GM21619 (cell line): Measurements from ENCODE around the gene SYP.

Source experiments
- ATAC-seq: cut with Tn5 transposase; IDR thresholded peaks from one replicate; pipeline ENCODE4 v1.9.1; 2021; ENCODE audit not compliant: unreplicated experiment

SYP gene

GRCh38 chrX:49199906-49200771 is at the start of gene SYP:
Gene SYP (minus strand): TSS chrX:49200193. CDS start chrX:49200186, 7 bp downstream.
- peak; percentile 97 for ATAC-seq

DNA sequence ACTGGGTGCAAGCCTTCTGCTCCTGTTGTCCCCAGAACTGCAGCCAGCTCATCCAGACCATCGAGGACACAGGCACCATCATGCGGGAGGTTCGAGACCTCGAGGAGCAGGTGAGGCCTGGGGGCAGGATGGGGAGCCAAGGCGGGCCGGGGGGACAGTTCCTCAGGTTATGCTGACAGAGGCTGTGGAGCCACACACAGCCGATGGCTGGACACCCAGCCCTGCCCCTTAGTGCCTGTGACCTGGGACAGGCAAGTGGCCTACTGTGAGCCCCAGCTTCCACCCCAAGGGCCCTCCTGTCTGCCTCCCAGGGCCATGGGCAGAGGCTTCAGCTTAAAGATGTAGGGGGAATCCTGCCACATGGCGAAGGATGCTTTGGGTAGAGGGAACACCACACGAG is 49.6 kb upstream of the SYP start:
- ATAC-seq = no peak

DNA sequence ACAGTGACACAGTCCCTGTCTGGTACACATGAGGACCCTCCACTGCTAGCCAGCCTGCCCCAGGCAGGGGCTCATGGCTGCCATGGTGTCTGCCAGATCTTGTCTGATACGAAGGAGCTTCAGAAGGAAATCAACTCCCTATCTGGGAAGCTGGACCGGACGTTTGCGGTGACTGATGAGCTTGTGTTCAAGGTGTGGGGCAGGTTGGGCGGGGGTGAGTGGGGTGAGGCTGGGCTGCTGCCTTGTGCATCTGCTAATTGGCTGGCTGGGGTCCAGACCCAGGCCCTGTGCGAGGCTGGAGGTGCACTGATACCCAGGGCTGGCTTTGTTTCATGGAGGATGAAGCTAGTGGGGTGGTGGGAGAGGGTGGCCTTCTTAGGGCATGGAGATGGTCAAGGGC is 49.1 kb upstream of the SYP start:
- ATAC-seq = no peak

DNA sequence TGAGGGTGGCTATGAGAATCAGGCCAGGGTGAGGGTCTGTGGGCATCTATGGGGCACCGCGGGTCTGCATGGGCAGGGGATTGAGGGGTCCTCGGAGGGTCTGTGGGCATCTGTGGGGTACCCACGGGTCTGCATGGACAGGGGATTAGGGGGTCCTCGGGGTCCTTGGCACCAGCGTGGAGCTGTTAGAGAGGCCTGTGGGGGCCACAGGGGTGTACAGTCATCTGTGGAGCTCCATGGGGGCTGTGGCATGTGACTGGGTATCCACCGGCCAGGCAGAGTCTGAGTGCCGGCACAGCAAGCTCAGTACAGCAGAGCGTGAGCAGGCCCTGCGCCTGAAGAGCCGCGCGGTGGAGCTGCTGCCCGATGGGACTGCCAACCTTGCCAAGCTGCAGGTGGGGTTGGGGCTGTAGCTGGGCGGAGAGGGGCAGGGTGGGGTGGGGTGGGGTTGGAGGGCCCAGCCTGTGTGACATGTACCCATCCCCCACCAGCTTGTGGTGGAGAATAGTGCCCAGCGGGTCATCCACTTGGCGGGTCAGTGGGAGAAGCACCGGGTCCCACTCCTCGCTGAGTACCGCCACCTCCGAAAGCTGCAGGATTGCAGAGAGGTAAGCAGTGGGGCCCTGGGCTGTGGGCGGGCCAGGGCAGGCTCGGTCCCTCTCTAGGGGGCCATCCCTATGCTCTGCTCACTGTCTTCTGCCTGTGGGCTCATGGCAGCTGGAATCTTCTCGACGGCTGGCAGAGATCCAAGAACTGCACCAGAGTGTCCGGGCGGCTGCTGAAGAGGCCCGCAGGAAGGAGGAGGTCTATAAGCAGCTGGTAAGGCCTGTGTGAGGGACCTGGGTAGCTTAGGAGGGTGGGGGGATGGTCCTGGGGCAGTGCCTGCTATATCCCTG is 48.2 kb upstream of the SYP start:
- ATAC-seq = no peak

DNA sequence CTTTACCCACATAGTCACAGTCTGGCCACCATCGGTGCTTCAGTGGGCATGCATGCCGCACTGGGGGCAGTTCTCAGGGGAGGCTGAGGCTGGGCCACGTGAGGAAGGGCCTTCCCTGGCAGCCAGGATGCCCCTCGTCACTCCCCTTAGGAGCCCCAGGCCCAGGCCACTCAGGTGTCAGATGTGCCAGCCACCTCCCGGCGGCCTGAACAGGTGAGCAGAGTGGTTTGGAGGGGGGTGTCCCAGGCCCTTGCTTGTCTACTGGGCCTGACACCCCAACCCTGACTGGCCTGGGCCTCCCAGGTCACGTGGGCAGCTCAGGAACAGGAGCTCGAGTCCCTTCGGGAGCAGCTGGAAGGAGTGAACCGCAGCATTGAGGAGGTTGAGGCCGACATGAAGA is 47.4 kb upstream of the SYP start:
- no peak for ATAC-seq

DNA sequence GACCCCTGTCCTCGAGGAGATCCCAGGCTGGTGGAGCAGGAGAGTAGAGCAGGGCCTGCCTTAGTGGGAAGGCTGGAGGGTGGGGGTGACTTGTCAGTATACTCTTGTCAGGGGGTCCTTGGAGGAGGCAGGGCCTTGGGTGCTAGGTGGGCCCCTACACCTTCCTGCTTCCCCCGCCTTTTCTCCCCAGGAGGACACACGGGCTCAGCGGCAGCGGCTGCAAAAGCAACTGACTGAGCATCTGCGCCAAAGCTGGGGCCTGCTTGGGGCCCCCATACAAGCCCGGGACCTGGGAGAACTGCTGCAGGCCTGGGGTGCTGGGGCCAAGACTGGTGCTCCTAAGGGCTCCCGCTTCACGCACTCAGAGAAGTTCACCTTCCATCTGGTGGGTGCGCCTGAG is 46.5 kb upstream of the SYP start:
- no peak for ATAC-seq

- ATAC-seq = no peak
Measured at GRCh38 chrX:49244207-49244606, 44.2 kb upstream of the SYP start.

DNA sequence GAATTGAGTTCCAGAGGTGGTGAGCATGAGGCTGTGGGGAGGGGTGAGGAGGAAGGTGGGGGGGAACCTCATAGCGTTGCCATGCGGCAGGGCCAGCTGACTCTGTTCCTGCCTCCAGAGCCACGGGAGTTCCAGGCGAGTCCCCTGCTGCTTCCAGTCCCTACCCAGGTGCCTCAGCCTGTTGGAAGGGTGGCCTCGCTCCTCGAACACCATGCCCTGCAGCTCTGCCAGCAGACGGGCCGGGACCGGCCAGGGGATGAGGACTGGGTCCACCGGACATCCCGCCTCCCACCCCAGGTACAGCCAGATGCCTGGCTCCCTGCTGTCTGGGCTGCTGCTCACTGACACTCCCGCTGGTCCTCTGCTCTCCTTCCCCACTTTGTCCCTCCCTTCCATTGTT is 43.2 kb upstream of the SYP start:
- ATAC-seq = no peak

- no peak for ATAC-seq
Measured at GRCh38 chrX:49242545-49243066, 42.6 kb upstream of the SYP start.

DNA sequence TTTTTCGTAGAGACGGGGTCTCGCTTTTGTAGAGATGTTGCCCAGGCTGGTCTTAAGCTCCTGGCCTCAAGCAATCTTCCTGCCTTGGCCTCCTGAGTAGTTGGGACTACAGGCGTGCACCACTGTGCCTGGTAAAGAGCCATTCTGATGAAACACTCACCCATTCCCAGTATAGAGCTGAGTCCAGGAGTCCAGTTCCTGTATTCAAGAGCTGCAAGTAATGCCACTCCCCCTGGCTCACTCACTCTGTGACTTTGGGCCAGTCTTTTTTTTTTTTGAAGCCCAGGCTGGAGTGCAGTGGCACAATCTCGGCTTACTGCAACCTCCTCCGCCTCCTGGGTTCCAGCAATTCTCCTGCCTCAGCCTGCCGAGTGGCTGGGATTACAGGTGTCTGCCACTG is 38.7 kb upstream of the SYP start:
- ATAC-seq = no peak

- no peak for ATAC-seq
Measured at GRCh38 chrX:49237060-49237459, 37.1 kb upstream of the SYP start.

DNA sequence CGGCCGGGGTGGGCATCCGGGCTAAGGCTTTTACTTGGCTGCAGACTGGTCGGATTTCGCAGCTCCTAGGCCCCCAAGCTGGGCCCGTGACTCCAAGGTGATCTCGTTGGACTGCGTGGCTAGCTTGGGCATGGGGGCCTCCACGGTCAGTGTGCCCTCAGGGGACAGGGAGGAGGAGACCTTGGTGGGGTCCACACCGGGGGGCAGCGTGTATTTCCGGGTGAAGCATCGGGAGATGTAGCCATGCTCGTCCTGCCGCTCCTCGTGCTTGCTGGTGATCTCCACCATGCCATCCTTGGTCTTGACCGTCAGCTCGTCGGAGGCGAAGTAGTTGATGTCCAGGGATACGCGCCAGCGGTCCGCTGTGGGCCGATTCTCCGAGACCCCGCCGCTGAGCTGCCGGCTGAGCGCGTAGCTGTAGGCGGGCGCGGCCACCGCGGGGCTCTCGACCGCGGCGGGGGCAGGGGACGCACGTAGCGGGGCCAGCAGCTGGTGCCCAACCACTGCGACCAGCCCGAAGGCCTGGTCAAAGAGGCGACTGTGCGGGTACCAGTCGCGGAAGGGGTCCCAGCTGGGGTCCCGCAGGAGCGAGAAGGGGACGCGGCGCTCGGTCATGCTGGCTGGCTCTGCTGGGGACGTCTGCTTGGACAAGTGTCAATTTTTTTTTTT is 34.0 kb upstream of the SYP start:
- no peak for ATAC-seq

DNA sequence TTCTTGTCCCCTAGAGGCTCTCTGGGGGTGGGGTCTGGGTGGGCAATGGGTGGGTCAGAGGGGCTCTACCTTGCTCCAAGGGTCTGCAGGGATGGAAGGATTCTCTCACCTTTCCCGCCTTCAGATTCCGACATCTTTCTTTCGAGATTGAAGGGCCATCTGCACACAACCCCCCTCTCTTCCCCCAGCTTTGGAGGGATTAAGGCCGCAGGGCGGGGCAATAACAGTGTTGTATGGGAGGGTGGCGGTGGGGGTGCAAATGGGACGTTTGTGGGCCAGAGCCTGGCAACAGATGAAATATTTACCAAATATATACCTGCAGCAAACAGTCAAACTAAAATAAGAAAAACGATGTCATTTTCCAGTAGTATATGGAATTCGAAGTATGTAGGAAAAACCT is 33.2 kb upstream of the SYP start, which contains the start of gene CACNA1F:
CACNA1F (minus strand) TSS at position 165 of the 400 bp plus-strand sequence; CDS start at position 134, 31 bp downstream.
- ATAC-seq = no peak

DNA sequence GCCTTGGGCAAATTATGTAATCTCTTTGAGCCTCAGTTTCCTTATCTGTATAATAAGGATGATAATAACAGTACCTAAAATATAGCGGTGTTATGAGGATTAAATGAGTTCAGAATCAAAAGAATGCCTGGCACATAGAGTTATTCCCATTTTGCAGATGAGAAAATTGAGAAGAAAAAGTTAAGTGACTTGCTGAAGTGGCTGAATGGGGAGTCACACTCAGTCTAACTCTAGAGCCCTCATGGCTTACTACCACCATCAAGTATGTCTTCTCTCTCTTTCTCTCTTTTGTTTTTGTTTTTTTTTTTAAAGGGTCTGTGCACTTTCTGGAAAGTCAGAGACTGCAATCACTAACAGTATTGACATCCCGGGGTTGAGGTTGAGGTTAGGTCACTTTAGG is 32.5 kb upstream of the SYP start:
- ATAC-seq = no peak

- ATAC-seq = no peak
Measured at GRCh38 chrX:49231333-49232000, 31.5 kb upstream of the SYP start.

DNA sequence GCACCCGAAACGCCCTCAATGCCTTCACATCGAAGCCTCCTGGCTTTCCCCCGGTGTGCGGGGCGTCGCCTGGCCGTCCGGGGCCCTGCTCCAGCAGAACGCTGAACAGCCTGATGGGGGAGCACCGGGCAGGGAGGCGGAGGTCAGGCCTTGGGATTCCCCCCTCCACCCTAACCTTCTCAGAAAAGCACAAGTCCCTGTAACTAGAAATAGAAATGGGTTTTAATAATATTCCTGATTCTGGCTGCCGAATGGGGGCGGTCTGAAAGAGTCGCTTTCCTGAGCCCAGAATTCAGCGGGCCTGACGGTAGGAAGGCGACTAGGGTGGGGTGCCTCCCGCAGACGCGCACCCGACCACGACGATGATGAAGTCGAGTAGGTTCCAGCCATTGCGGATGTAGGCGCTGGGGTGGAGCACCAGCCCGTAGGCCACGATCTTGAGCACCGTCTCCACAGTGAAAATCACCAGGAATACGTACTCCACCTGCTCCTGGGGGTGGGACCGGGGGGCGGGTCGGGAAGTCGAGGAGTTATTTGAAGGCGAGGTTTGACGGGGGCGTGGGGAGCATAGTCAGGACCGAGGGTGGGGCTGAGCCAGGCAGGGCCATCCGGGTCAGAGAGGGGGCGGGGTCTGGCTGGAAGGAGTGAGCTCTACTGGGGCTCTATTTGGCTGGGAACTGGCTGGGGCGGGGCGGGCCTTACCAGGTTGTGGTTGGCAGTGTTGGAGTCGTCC is 30.7 kb upstream of the SYP start:
- ATAC-seq = no peak

DNA sequence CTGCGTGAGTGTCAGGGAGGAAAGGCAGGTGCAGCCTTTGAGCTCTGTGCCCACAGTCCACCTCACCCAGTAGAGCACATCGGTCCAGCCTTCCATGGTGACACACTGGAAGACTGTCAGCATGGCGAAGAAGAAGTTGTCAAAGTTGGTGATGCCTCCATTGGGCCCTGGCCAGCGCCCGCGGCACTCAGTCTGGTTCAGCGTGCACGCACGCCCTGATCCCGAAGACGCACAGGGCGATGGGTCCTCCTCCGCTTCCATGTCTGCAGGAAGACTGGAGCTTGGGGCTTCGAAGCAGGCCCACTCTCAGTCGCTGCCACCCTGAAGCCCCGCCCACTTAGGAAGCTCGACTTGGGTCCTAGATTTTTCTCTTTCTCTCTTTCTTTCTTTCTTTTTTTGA is 28.2 kb upstream of the SYP start:
- no peak for ATAC-seq

- no peak for ATAC-seq
Measured at GRCh38 chrX:49227726-49228125, 27.7 kb upstream of the SYP start.

GRCh38 chrX:49226946-49227345 is 27.0 kb upstream of the SYP start:
- ATAC-seq = no peak

GRCh38 chrX:49225858-49226257 is 25.9 kb upstream of the SYP start:
- ATAC-seq = no peak
